Measurements from ENCODE around the gene SPDYE3.

DNA sequence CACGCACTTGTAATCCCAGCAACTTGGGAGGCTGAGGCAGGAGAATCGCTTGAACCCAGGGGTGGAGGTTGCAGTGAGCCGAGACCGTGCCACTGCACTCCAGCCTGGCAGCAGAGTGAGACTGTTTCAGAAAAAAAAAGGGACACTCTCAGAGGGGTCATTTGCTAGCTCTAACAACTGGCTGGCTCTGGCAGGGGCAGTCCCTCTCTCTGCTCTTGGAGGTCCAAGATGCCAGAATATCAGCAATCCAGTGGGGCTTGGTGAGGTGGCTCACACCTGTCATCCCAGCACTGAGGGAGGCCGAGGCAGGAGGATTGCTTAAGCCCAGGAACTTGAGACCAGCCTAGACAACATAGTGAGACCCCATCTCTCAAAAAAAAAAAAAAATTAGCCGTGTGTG lies 63.2 kb downstream of the SPDYE3 start:
- TF ChIP-seq, protein P1, sequence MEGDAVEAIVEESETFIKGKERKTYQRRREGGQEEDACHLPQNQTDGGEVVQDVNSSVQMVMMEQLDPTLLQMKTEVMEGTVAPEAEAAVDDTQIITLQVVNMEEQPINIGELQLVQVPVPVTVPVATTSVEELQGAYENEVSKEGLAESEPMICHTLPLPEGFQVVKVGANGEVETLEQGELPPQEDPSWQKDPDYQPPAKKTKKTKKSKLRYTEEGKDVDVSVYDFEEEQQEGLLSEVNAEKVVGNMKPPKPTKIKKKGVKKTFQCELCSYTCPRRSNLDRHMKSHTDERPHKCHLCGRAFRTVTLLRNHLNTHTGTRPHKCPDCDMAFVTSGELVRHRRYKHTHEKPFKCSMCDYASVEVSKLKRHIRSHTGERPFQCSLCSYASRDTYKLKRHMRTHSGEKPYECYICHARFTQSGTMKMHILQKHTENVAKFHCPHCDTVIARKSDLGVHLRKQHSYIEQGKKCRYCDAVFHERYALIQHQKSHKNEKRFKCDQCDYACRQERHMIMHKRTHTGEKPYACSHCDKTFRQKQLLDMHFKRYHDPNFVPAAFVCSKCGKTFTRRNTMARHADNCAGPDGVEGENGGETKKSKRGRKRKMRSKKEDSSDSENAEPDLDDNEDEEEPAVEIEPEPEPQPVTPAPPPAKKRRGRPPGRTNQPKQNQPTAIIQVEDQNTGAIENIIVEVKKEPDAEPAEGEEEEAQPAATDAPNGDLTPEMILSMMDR (IDR thresholded peaks at IDR 0.05 in 4 of 5, conservative IDR thresholded peaks at IDR 0.05 in 1 of 5), result no peak
- no peak for TF ChIP-seq POLR2A (IDR thresholded peaks at IDR 0.05)
